SIG-M5 treated with dmso at 0.1 percent for 504 hours (cell line): ENCODE data around the gene ORC3.
A peak's percentile ranks its signal among the peaks of the same experiment; 100 is the strongest.
"Not testable (repeated sequence)": the region's sequence is repeated elsewhere in the genome, so short reads cannot be mapped to it uniquely, and the experiment has no call there.

Source experiments
- DNase-seq: peaks from one replicate; lab custom pipeline; 2025; ENCODE audit not compliant: unreplicated experiment; lab: John Stamatoyannopoulos, UW

ORC3 gene

GRCh38 chr6:87658516-87658915 lies 68.6 kb downstream of the ORC3 start:
- DNase-seq, result no peak

GRCh38 chr6:87660226-87660911 lies 70.4 kb downstream of the ORC3 start:
- DNase-seq, result no peak

GRCh38 chr6:87661016-87661415 lies 71.1 kb downstream of the ORC3 start:
- no peak for DNase-seq

- DNase-seq, result no peak
These were observed 71.6 kb downstream of the ORC3 start for GRCh38 chr6:87661503-87661902.

- no peak for DNase-seq
These were observed 73.5 kb downstream of the ORC3 start for GRCh38 chr6:87663434-87663833.

GRCh38 chr6:87664921-87665485 lies 75.1 kb downstream of the ORC3 start:
- DNase-seq, result no peak

- DNase-seq, result no peak
These were observed 77.1 kb downstream of the ORC3 start for GRCh38 chr6:87667032-87667431.

- no peak for DNase-seq
These were observed 78.1 kb downstream of the ORC3 start for GRCh38 chr6:87668013-87668412.

- no peak for DNase-seq
These were observed 79.1 kb downstream of the ORC3 start for GRCh38 chr6:87669051-87669450.

GRCh38 chr6:87670707-87671106 lies 80.8 kb downstream of the ORC3 start:
- DNase-seq, result no peak

GRCh38 chr6:87671555-87672029 lies 81.7 kb downstream of the ORC3 start:
- DNase-seq, result peak; percentile 25

GRCh38 chr6:87672641-87673040 lies 82.7 kb downstream of the ORC3 start:
- DNase-seq, result no peak

- no peak for DNase-seq
These were observed 83.3 kb downstream of the ORC3 start for GRCh38 chr6:87673237-87673636.

- DNase-seq, result no peak
These were observed 84.4 kb downstream of the ORC3 start for GRCh38 chr6:87674290-87674689.

GRCh38 chr6:87675004-87675681 lies 85.2 kb downstream of the ORC3 start:
- DNase-seq, result no peak

GRCh38 chr6:87682310-87682709 lies 92.4 kb downstream of the ORC3 start:
- no peak for DNase-seq

- DNase-seq, result no peak
These were observed 94.0 kb downstream of the ORC3 start for GRCh38 chr6:87683890-87684289.

GRCh38 chr6:87684895-87685654 lies 95.1 kb downstream of the ORC3 start:
- DNase-seq, result no peak

- not testable (repeated sequence) for DNase-seq
These were observed 96.8 kb downstream of the ORC3 start for GRCh38 chr6:87686636-87687205.

GRCh38 chr6:87687296-87687695 lies 97.4 kb downstream of the ORC3 start:
- DNase-seq, result no peak

GRCh38 chr6:87687893-87688292 lies 98.0 kb downstream of the ORC3 start:
- DNase-seq, result not testable (repeated sequence)
